HG03025 (cell line): ENCODE measurements around the gene PM20D1.
A peak's percentile ranks its signal among the peaks of the same experiment; 100 is the strongest.
"Not testable (repeated sequence)": the region's sequence is repeated elsewhere in the genome, so short reads cannot be mapped to it uniquely, and the experiment has no call there.

Source experiments
- ATAC-seq: cut with Tn5 transposase; IDR thresholded peaks from one replicate; pipeline ENCODE4 v1.9.1; 2021; ENCODE audit warnings: mild to moderate bottlenecking, moderate library complexity; ENCODE audit not compliant: unreplicated experiment, low FRiP score

The PM20D1 gene, protein sequence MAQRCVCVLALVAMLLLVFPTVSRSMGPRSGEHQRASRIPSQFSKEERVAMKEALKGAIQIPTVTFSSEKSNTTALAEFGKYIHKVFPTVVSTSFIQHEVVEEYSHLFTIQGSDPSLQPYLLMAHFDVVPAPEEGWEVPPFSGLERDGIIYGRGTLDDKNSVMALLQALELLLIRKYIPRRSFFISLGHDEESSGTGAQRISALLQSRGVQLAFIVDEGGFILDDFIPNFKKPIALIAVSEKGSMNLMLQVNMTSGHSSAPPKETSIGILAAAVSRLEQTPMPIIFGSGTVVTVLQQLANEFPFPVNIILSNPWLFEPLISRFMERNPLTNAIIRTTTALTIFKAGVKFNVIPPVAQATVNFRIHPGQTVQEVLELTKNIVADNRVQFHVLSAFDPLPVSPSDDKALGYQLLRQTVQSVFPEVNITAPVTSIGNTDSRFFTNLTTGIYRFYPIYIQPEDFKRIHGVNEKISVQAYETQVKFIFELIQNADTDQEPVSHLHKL

DNA sequence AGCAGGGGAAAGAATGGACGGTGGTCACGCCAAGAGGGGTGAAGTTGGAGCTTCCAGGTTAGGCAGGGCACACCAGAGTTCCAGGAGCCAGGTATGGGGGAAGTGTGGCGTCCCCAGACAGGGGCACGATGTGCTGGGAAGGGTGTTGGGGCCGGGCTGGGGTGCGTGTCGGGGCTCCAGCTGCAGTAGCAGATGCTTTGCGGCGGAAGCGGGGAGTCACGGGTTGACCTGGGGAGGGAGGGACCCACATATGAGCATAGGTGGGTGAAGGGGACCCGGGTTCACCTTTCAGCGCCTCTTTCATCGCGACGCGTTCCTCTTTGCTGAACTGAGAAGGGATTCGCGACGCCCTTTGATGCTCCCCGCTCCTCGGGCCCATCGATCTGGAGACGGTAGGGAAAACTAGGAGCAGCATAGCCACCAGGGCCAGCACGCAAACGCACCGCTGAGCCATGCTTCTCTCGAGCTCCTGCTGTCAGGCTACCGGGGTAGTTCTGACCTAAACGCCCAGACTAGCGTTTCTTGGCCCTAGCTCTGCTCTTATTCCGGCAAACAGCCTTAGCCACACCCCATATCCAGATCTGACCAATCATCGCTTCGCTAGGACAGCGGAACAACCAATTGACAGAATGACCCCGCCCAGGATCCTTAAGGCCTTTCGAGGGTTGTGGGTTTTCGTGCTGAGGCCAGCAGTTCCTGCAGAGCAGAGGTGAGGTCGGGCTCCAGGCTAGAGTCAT is at the start of gene PM20D1:
TSS of gene PM20D1 (minus strand) at position 514 of the 737 bp plus-strand sequence. CDS start at position 454, 60 bp downstream.
- ATAC-seq: peak; percentile 83

GRCh38 chr1:205896351-205896750 is 46.4 kb upstream of the PM20D1 start:
- no peak for ATAC-seq

DNA sequence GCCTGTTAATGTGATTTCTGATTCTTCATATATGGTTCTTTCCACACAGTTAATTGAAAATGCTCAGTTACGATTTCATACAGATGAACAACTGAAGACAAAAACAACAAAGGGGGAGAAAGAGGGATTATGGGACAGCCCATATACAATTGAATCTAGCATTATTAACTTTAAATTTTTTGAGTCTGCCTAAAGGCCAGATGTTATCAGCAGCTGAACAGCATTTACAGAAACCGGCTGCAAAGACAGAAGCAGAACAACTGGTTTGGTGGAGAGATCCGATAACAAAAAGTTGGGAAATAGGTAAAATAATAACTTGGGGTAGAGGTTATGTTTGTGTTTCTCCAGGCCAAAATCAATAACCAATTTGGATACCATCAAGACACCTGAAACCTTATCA is 44.2 kb upstream of the PM20D1 start:
- ATAC-seq: not testable (repeated sequence)

- ATAC-seq: not testable (repeated sequence)
Observed at GRCh38 chr1:205892175-205892574, 42.2 kb upstream of the PM20D1 start.

GRCh38 chr1:205891481-205891880 is 41.5 kb upstream of the PM20D1 start:
- not testable (repeated sequence) for ATAC-seq

- not testable (repeated sequence) for ATAC-seq
Observed at GRCh38 chr1:205890631-205891030, 40.7 kb upstream of the PM20D1 start.

DNA sequence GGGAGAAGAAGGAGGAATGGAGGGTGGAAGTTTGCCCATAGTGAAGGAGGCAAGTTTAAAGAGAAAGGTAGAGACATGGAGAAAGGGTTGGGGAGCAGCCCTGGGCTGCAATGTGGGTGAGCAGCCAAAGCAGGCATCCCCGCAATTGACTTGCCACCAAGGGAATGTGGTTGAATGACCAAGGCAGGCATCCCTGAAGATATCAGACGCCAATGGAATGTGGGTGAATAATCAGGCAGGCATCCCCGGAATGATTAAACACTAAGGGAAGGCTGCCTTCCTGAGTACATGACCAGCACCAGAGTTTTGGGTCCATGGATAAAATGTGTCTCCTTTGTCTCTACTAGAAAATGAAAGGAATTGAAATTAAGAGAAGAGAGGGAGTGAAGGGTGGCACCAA is 39.8 kb upstream of the PM20D1 start:
- not testable (repeated sequence) for ATAC-seq

- ATAC-seq: not testable (repeated sequence)
Observed at GRCh38 chr1:205889006-205889405, 39.1 kb upstream of the PM20D1 start.

GRCh38 chr1:205883792-205884191 is 33.9 kb upstream of the PM20D1 start:
- ATAC-seq: no peak

- no peak for ATAC-seq
Observed at GRCh38 chr1:205880923-205881322, 31.0 kb upstream of the PM20D1 start.

GRCh38 chr1:205879974-205880373 is 30.0 kb upstream of the PM20D1 start:
- no peak for ATAC-seq

DNA sequence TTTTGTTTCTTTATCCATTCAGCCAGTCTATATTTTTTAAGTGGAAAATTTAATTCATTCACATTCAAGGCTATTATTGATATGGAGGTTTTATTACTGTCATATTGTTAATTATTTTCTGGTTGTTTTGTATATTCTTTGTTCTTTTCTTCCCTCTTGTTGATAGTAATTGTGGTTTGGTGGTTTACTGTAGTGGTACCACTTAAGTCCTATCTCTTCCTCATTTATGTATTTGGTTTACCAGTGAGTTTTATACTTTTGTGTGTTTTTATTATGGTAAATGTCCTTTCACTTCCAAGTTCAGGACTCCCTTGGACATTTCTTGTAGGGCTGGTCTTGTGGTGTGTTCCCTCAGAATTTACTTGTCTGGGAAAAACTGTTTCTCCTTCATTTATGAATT is 28.1 kb upstream of the PM20D1 start:
- ATAC-seq: no peak

DNA sequence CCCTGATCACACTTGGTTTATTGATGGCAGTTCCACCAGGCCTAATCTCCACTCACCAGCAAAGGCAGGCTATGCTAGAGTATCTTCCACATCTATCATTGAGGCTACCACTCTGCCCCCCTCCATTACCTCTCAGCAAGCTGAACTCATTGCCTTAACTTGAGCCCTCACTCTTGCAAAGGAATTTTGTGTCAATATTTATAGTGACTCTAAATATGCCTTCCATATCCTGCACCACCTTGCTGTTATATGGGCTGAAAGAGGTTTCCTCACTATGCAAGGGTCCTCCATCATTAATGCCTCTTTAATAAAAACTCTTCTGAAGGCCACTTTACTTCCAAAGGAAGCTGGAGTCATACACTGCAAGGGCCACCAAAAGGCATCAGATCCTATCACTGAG is 23.2 kb upstream of the PM20D1 start:
- ATAC-seq: not testable (repeated sequence)

DNA sequence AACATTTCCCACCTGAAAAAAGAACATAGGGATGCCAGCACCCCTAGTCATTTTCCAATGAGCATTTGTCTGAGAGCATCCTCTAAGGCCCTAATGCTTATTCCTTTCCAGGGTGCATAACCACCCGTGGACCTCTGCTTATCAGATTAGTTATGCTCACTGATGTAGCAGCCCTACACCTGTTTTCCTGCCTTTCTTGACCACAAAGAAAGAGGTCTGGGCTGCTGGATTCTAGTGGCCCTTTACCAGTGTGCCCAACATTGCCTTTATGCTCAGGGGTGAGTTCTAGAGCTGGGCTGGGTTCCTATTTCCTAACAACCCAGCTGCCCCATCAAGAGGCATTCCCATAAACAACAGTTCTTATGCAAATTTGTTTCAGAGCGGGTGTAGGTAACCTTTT is 20.3 kb upstream of the PM20D1 start:
- ATAC-seq: no peak

DNA sequence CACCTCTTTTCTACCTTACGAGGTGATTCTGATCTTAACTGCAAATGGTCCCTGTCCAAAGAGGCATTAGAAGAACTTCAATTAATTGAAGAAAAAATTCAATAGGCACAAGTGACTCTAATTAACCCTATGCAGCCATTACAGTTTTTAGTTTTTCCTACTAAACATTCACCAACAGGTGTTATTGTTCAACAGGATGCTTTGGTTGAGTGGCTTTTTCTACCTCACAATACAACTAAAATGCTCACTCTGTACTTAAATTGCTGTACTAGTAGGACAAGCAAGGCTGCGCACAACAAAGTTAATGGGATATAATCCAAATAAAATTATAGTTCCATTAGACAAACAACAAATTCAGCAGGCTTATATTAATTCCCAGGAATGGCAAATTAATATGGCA is 11.6 kb upstream of the PM20D1 start:
- ATAC-seq: no peak

- ATAC-seq: no peak
Observed at GRCh38 chr1:205858141-205858961, 8.4 kb upstream of the PM20D1 start.

DNA sequence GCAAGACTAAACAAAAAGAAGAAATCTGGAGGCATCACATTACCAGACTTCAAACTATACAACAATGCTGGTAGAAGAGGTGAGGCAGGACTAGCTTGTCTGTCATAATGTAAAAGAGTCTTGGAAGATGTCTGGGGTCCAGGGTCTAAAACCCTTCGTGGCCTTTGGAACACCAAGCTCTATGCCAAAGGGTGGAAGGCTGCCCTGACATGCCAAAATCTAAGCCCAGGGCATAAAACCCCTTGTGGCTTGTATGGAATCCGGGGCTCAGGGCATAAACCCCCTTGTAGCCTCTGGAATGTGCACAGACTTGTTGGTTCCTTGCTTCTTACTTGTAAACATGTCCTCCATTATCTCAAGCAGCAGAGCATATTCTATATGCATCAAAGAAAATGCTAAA is 7.6 kb upstream of the PM20D1 start:
- not testable (repeated sequence) for ATAC-seq

DNA sequence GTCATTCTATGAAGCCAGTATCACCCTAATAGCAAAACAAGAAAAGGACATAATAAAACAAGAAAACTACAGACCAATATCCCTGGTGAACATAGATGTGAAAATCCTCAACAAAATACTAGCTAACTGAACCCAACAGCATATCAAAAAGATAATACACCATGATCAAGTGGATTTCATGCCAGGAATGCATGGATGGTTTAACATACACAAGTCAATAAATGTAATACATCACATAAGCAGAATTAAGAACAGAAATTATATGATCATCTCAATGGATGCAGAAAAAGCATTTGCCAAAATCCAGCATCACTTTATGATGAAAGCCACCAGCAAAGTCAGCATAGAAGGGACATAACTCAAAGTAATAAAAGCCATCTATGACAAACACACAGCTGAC is 6.5 kb upstream of the PM20D1 start:
- ATAC-seq: no peak

- ATAC-seq: no peak
Observed at GRCh38 chr1:205852969-205853368, 3.0 kb upstream of the PM20D1 start.

DNA sequence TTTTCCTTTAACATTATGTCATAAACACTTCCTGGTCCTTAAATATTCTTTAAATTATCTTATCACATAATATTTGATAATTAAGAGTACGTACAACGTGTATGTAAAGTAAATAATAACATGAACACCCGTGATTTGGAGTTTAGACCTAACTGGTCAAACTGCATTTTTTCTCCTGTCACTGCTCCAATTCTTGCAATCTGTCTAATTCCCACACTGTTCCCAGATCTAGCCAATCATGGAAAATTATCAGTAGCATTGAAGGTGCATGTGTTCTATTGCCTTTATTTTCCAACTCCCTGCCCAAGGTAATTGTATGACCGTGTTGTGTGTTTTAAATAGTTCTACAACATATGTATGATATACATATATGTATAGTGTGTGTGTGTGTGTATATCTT is 2.1 kb upstream of the PM20D1 start:
- ATAC-seq: no peak
